ENCODE measurements around the gene PAQR6.

GRCh38 chr1:156253634-156254033 lies 5.8 kb upstream of the PAQR6 start:
- no peak for TF ChIP-seq POLR2A (IDR thresholded peaks at IDR 0.05)
- TF ChIP-seq, protein P1, sequence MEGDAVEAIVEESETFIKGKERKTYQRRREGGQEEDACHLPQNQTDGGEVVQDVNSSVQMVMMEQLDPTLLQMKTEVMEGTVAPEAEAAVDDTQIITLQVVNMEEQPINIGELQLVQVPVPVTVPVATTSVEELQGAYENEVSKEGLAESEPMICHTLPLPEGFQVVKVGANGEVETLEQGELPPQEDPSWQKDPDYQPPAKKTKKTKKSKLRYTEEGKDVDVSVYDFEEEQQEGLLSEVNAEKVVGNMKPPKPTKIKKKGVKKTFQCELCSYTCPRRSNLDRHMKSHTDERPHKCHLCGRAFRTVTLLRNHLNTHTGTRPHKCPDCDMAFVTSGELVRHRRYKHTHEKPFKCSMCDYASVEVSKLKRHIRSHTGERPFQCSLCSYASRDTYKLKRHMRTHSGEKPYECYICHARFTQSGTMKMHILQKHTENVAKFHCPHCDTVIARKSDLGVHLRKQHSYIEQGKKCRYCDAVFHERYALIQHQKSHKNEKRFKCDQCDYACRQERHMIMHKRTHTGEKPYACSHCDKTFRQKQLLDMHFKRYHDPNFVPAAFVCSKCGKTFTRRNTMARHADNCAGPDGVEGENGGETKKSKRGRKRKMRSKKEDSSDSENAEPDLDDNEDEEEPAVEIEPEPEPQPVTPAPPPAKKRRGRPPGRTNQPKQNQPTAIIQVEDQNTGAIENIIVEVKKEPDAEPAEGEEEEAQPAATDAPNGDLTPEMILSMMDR (IDR thresholded peaks at IDR 0.05) = no peak
